ENCODE results near the gene IFT122.

DNA sequence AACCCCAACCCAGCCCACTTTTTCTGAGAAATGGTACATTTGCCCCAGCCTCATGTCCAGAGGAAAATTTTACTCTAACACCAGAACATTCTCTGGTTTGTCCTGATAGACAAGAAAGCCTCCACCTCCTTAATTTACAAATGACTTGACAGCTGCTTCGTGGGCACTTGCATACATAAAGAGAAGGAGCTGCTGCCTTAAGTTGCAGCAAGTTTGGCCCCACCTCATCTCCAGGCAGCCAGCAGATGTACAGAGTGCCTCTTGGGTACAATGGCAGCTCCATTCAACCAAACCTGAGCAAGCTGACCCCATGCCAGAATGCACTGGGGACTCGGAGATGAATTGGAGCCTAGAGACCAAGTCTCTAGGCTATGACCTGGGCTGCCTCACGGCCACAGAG lies 96.8 kb downstream of the IFT122 start:
- TF ChIP-seq POLR2A (IDR thresholded peaks at IDR 0.05) (no peak), POLR2AphosphoS5 (IDR thresholded peaks at IDR 0.05) (no peak)
